K562 (cell line): ENCODE results near the gene DMXL1. TPM values are rescaled to one million over a fixed set of nuclear protein-coding genes. Genes with fewer than 3 reads are reported as not detected.
A peak's percentile ranks its signal among the peaks of the same experiment; 100 is the strongest.

Experiments used
- ATAC-seq: fragments of 200-7000 bp; cut with Tn5 transposase; 3 replicates; pipeline ENCODE4 v1.9.1; 2020; ENCODE audit warnings: moderate library complexity
- BruUV-seq: library from RNA; stranded (reverse); fragments of 400-500 nt; replicated peaks from 2 replicates; lab custom pipeline; 2021; lab: Mats Ljungman, UMichigan
- CTCF ChIA-PET: fragments of 300-600 bp; formaldehyde crosslinking; extraction: SDS; loops from one replicate; lab custom pipeline; 2021; ENCODE audit warnings: low intra/inter-chr PET ratio; lab: Yijun Ruan, JAX
- POLR2A ChIA-PET: fragments of 300-600, 350-650 bp; sonication (Branson Sonifier 250); formaldehyde crosslinking; extraction: SDS; loops from one replicate; lab custom pipeline; 2021; ENCODE audit warnings: antibody characterized with exemption, inconsistent platforms; lab: Yijun Ruan, JAX
- DNase-seq, 4 experiments: peaks; one replicate each; pipeline versions ENCODE4 v3.0.0 to v3.0.0-alpha.2; 2011 to 2018; ENCODE audit warnings: low spot score in 3 of 4, mixed read lengths in 3 of 4; ENCODE audit errors: extremely low read depth in 1 of 4
- FAIRE-seq: peaks from 2 replicates; lab custom pipeline; 2011; peaks lifted over from hg19 to GRCh38; lab: Jason Lieb, UNC
- H2AFZ ChIP-seq: 2 replicates; pipeline ENCODE4 v1.6.0; 2011; ENCODE audit warnings: low read depth, low read length, control low read depth, inconsistent platforms
- H3K27ac ChIP-seq: fragments of 200-600 bp; 3 replicates; pipeline ENCODE4 v1.8.0; 2011; ENCODE audit warnings: low read depth, mild to moderate bottlenecking, control low read depth, inconsistent platforms, low read length, moderate library complexity, mixed read lengths; ENCODE audit errors: extremely low read depth
- H3K27me3 ChIP-seq, 2 experiments: fragments of 300-600 bp in 1 of 2; 2 replicates in 1 of 2; 3 replicates in 1 of 2; pipeline versions ENCODE4 v1.6.0 to v1.8.0; 2011; ENCODE audit warnings: inconsistent platforms in 2 of 2, low read length in 2 of 2, mild to moderate bottlenecking in 1 of 2, mixed read lengths in 1 of 2, moderate library complexity in 1 of 2; ENCODE audit not compliant: control insufficient read depth in 2 of 2, insufficient read depth in 2 of 2
- H3K36me3 ChIP-seq: fragments of 300-600 bp; 3 replicates; pipeline ENCODE4 v1.8.0; 2011; ENCODE audit warnings: mild to moderate bottlenecking, low read length, inconsistent platforms; ENCODE audit not compliant: control insufficient read depth, insufficient read depth
- H3K4me1 ChIP-seq, 2 experiments: fragments of 200-600 bp in 1 of 2; replicated peaks in 1 of 2; 2 replicates in 1 of 2; 3 replicates in 1 of 2; pipeline versions ENCODE4 v1.5.1 to v1.8.0; 2011; ENCODE audit warnings: inconsistent platforms in 2 of 2, low read length in 2 of 2, mild to moderate bottlenecking in 1 of 2, mixed read lengths in 1 of 2, moderate library complexity in 1 of 2; ENCODE audit not compliant: control insufficient read depth in 2 of 2, insufficient read depth in 2 of 2
- H3K4me2 ChIP-seq: 2 replicates; pipeline ENCODE4 v1.6.1; 2011; ENCODE audit warnings: low read length, control low read depth, inconsistent platforms, mixed read lengths; ENCODE audit not compliant: insufficient read depth
- H3K4me3 ChIP-seq: fragments of 200-600 bp; sonication (generic), shearing (Covaris generic); 2 replicates; pipeline ENCODE4 v1.5.1; 2016; ENCODE audit warnings: control low read depth, inconsistent platforms
- H3K79me2 ChIP-seq: fragments of 200-600 bp; 3 replicates; pipeline ENCODE4 v1.8.0; 2011; ENCODE audit warnings: low read length, inconsistent platforms; ENCODE audit not compliant: control insufficient read depth, insufficient read depth
- H3K9ac ChIP-seq, 2 experiments: 2 replicates each; pipeline versions ENCODE4 v1.6.0 to v1.6.1; 2011; ENCODE audit warnings: low read depth in 2 of 2, low read length in 2 of 2, control low read depth in 1 of 2, inconsistent platforms in 1 of 2, mild to moderate bottlenecking in 1 of 2, mixed read lengths in 1 of 2; ENCODE audit not compliant: insufficient read depth in 1 of 2
- H3K9me1 ChIP-seq: one replicate; pipeline ENCODE4 v1.6.0; 2011; ENCODE audit warnings: inconsistent platforms, mild to moderate bottlenecking, low read length, moderate library complexity; ENCODE audit not compliant: control insufficient read depth, insufficient read depth
- H3K9me3 ChIP-seq: replicated peaks from 2 replicates; pipeline ENCODE4 v1.5.1; 2011; ENCODE audit warnings: low read depth, low read length, inconsistent platforms; ENCODE audit not compliant: control insufficient read depth, insufficient read depth
- H4K20me1 ChIP-seq: replicated peaks from 2 replicates; pipeline ENCODE4 v1.6.1; 2011; ENCODE audit warnings: low read length, inconsistent platforms, mixed read lengths; ENCODE audit not compliant: control insufficient read depth, insufficient read depth
- ATF2 ChIP-seq: sonication (generic); formaldehyde crosslinking; IDR thresholded peaks from 2 replicates; pipeline ENCODE4 v1.8.1; 2022; ENCODE audit warnings: missing genetic modification reagents
- BCOR ChIP-seq: fragments of 450-650 bp; IDR thresholded peaks from 2 replicates; pipeline ENCODE4 v1.6.1; 2016
- CBFA2T3 ChIP-seq: fragments of 450-650 bp; IDR thresholded peaks from 2 replicates; pipeline ENCODE4 v1.6.1; 2017
- GATA2 ChIP-seq: sonication (generic); formaldehyde crosslinking; IDR thresholded peaks from 2 replicates; pipeline ENCODE4 v1.4.0; 2020; ENCODE audit warnings: mild to moderate bottlenecking, missing genetic modification reagents
- JUN ChIP-seq, 2 experiments: sonication (generic) in 1 of 2; formaldehyde crosslinking in 1 of 2; IDR thresholded peaks; 2 replicates each; pipeline versions ENCODE4 v1.6.1 to v1.8.0; 2012 to 2022; ENCODE audit warnings: borderline replicate concordance in 2 of 2, mild to moderate bottlenecking in 2 of 2, improper control_type of control experiment in 1 of 2, low read depth in 1 of 2, low read length in 1 of 2, missing genetic modification reagents in 1 of 2
- KDM2B ChIP-seq: fragments of 250-450 bp; sonication (Bioruptor Pico); IDR thresholded peaks from 2 replicates; pipeline ENCODE4 v1.8.0; 2021; ENCODE audit warnings: mild to moderate bottlenecking, moderate library complexity
- NONO ChIP-seq, 2 experiments: fragments of 200-400 bp in 1 of 2; fragments of 450-650 bp in 1 of 2; formaldehyde crosslinking in 1 of 2; IDR thresholded peaks; 2 replicates each; pipeline ENCODE4 v1.6.1; 2017; ENCODE audit warnings: low read depth in 2 of 2, mild to moderate bottlenecking in 2 of 2, moderate library complexity in 2 of 2, low read length in 1 of 2
- POLR2B ChIP-seq: fragments of 450-650 bp; IDR thresholded peaks from 2 replicates; pipeline ENCODE4 v1.6.1; 2018; ENCODE audit warnings: low read depth; ENCODE audit not compliant: partially characterized antibody
- POLR2H ChIP-seq: IDR thresholded peaks from 2 replicates; pipeline ENCODE4 v1.6.1; 2016; ENCODE audit warnings: missing genetic modification characterization, low read depth, mild to moderate bottlenecking, control low read depth, missing compliant biosample characterization, moderate library complexity
- PPARD ChIP-seq: fragments of 250-450 bp; sonication (Bioruptor Pico); IDR thresholded peaks from 2 replicates; pipeline ENCODE4 v1.8.0; 2022; ENCODE audit warnings: inconsistent platforms, mild to moderate bottlenecking, moderate library complexity
- TAF1 ChIP-seq: IDR thresholded peaks from 2 replicates; pipeline ENCODE4 v1.6.1; 2011; ENCODE audit warnings: mild to moderate bottlenecking, low read length, moderate library complexity; ENCODE audit not compliant: insufficient read depth, control insufficient read depth, severe bottlenecking; ENCODE audit errors: extremely low read depth
- TEAD4 ChIP-seq, 2 experiments: sonication (generic) in 1 of 2; formaldehyde crosslinking in 1 of 2; IDR thresholded peaks; 2 replicates each; pipeline versions ENCODE4 v1.6.1 to v1.8.0; 2012 to 2022; ENCODE audit warnings: borderline replicate concordance in 1 of 2, inconsistent platforms in 1 of 2, low read length in 1 of 2, mild to moderate bottlenecking in 1 of 2, missing genetic modification reagents in 1 of 2
- TFAM ChIP-seq: fragments of 250-450 bp; sonication (Bioruptor Pico); conservative IDR thresholded peaks from 2 replicates; pipeline ENCODE4 v1.5.0; 2021; ENCODE audit warnings: mild to moderate bottlenecking, moderate library complexity
- YY1 ChIP-seq, 3 experiments: IDR thresholded peaks; 2 replicates each; pipeline ENCODE4 v1.6.1; 2011; ENCODE audit warnings: low read length in 2 of 3, mild to moderate bottlenecking in 2 of 3, moderate library complexity in 2 of 3, borderline replicate concordance in 1 of 3, control low read depth in 1 of 3, low read depth in 1 of 3; ENCODE audit not compliant: insufficient read depth in 3 of 3, insufficient replicate concordance in 2 of 3, control insufficient read depth in 1 of 3, insufficient read length in 1 of 3; ENCODE audit errors: extremely low read depth in 1 of 3
- ZFPM2 ChIP-seq: fragments of 250-450 bp; sonication (Bioruptor Pico); IDR thresholded peaks from 2 replicates; pipeline ENCODE4 v1.5.1; 2022; ENCODE audit warnings: mild to moderate bottlenecking
- ZNF239 ChIP-seq: fragments of 250-450 bp; sonication (Bioruptor Pico); IDR thresholded peaks from 2 replicates; pipeline ENCODE4 v1.4.0; 2020; ENCODE audit warnings: mild to moderate bottlenecking
- ZNF347 ChIP-seq: fragments of 450-650 bp; formaldehyde crosslinking; IDR thresholded peaks from 2 replicates; pipeline ENCODE4 v1.4.0; 2020; ENCODE audit warnings: low read depth, mild to moderate bottlenecking, moderate library complexity
- ZNF717 ChIP-seq: fragments of 250-450 bp; sonication (Bioruptor Pico); IDR thresholded peaks from 2 replicates; pipeline ENCODE4 v1.5.0; 2021
- WGBS: fragments of 100-300 bp; shearing (Covaris generic); methylation state at CpG from one replicate; pipeline ENCODE4 v1.1.6; 2016; ENCODE audit warnings: low coverage, mixed read lengths; ENCODE audit not compliant: insufficient coverage; ENCODE audit errors: missing lambda C conversion rate; 5-methylcytosine and 5-hydroxymethylcytosine counted together
- in situ Hi-C: fragments of 300-500 bp; cut with MboI; formaldehyde crosslinking; loops from 4 replicates; pipeline ENCODE4 v1.15.0; 2018; ENCODE audit warnings: inconsistent platforms, mixed read lengths
- intact Hi-C: fragments of 100-400 bp; cut with micrococcal nuclease; formaldehyde crosslinking; loops from 2 replicates; pipeline ENCODE4 v1.14.2; 2022
- polyA plus RNA-seq, 8 experiments: library from polyadenylated mRNA; depleted of rRNA in 4 of 8; stranded (reverse) in 5 of 8; unstranded in 3 of 8; fragments of >200 nt; fragmentation: Nextera tagmentation in 2 of 8; fragmentation: Illumina TruSeq in 1 of 8; extraction: Ambion mirVana in 2 of 8; extraction: Trizol in 1 of 8; gene quantifications; 2 replicates each; pipeline versions ENCODE4 v1.2.1 to v1.2.3, GENCODE V29; 2011 to 2014; ENCODE audit warnings: inconsistent platforms in 1 of 8, missing spikeins in 1 of 8
- total RNA-seq, 7 experiments: library from RNA; depleted of rRNA in 6 of 7; stranded (reverse); fragments of >200 nt in 6 of 7; fragmentation: Illumina TruSeq in 2 of 7; extraction: Trizol in 2 of 7; gene quantifications; 2 replicates each; pipeline versions ENCODE4 v1.2.1 to v1.2.3, GENCODE V29; 2011 to 2021; ENCODE audit warnings: low replicate concordance in 1 of 7
- TF ChIP-seq, protein P1 (sequence below): sonication (generic); formaldehyde crosslinking; IDR thresholded peaks from 2 replicates; pipeline ENCODE4 v1.9.0; 2022; ENCODE audit warnings: mild to moderate bottlenecking, missing genetic modification reagents

DMXL1 gene
- total and polyA plus RNA-seq, 9 of the 15 experiments (the other 6 are each of a cell fraction or from before 2014, with no cell fraction given): 8.3 to 40.3 (median 30.6) TPM

DNA sequence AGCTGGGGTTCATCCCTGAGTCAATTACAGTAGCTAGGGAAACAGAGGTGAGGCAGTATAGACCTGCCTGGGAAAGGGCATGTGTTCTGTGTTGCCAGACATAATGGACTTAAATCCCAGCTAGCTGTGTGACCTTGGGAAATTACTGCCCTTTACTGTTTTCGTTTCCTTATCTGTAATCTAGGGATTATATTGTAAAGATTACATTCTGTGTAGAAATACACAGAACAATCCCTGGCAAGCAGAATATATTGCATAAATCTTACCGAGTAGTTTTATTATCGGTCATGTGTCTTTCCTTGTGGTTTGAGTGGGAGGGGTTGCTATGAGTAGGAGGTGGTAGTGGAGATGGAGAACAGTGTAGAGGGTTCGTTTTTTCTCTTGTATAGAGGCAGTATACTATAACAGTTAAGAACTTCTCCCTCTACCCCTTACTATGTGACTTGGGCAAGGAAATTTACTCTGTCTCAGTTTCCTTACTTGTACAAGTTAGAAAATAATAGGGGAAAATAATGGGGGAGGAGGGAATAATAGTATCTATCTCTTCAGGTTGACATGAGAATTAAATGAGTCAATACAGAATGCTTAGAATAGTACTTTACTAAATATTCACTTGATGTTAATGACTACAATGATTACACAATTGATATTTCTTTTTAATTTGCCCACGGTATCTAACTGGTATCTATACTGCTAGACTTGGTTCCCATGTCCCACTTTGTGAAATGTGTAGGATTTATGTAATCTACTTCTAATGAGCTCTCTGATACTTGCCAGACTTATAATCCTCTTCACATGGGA, 7.1 kb upstream of the DMXL1 start:
- Histone ChIP-seq H3K9me1 (no peaks in the 10 kb centered on the region), H3K9me3 (peaks cover 3% of the 10 kb centered on the region; the same call in 1 of the 2 replicates), H3K27ac (no peak overlapping the region; the same call in 2 of the 3 replicates), H3K79me2 (no peaks in the 10 kb centered on the region), H3K36me3 (no peaks in the 10 kb centered on the region), H4K20me1 (no peaks in the 10 kb centered on the region), H3K27me3 (no peaks in the 10 kb centered on the region), H3K4me2 (peak overlapping the region; percentile 8; the same call in 1 of the 2 replicates), H3K4me1 (peaks cover 4 to 24% of the 10 kb centered on the region in 2 experiments; a peak in 3 of 5 replicates), H3K9ac (no peak overlapping the region), H3K4me3 (no peak overlapping the region), H2AFZ (0 out of 2 replicates have a peak overlapping the region, but pooled peaks have one; percentile 41)
- CTCF ChIA-PET: no interaction called here
- in situ Hi-C loops: no loop called here
- WGBS: 16% methylated on average over 5 of the region's 5 CpGs
- POLR2A ChIA-PET: no interaction called here
- ATAC-seq (peak; percentile 78), FAIRE-seq (peak; percentile 46), DNase-seq (peak in 3 of 4 experiments; percentile 15 to 55 (median 18))
- intact Hi-C loops: no loop called here
- no TSS peak for BruUV-seq
- TF ChIP-seq BCOR (no peak), ZFPM2 (CRISPR knock-in tag) (no peak), POLR2B (no peak), ZNF347 (CRISPR knock-in tag) (no peak), PPARD (CRISPR knock-in tag) (no peak), TEAD4 (IDR thresholded peaks at IDR 0.05; ENCODE audit: low read length) (peak; percentile 46; the same call in 1 of the 2 replicates), TEAD4 (CRISPR knock-in tag; IDR thresholded peaks at IDR 0.05; ENCODE audit: borderline replicate concordance) (no peak), ATF2 (CRISPR knock-in tag) (no peak), YY1 (IDR thresholded peaks at IDR 0.05; ENCODE audit: borderline replicate concordance in 1 of 3, control insufficient read depth in 1 of 3, extremely low read depth in 1 of 3, insufficient read depth in 3 of 3, insufficient read length in 1 of 3, insufficient replicate concordance in 2 of 3, low read depth in 1 of 3, low read length in 2 of 3) (no peak), POLR2H (tag) (no peak), ZNF239 (CRISPR knock-in tag) (no peak), GATA2 (CRISPR knock-in tag) (no peak), ZNF717 (CRISPR knock-in tag) (no peak), TAF1 (no peak), JUN (IDR thresholded peaks at IDR 0.05; ENCODE audit: borderline replicate concordance, low read depth, low read length) (no peak), JUN (CRISPR knock-in tag; IDR thresholded peaks at IDR 0.05; ENCODE audit: borderline replicate concordance) (no peak), NONO (IDR thresholded peaks at IDR 0.05; ENCODE audit: low read depth in 2 of 2, low read length in 1 of 2) (no peak), CBFA2T3 (peak; percentile 18; the same call in 1 of the 2 replicates), KDM2B (CRISPR knock-in tag) (no peak), TFAM (no peak)
- TF ChIP-seq, protein P1, sequence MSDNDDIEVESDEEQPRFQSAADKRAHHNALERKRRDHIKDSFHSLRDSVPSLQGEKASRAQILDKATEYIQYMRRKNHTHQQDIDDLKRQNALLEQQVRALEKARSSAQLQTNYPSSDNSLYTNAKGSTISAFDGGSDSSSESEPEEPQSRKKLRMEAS (CRISPR knock-in tag): no peak
